ENCODE results near the gene TUBB3. TPM values are rescaled to one million over a fixed set of nuclear protein-coding genes. Genes with fewer than 3 reads are reported as not detected.
"Not testable (repeated sequence)": the region's sequence is repeated elsewhere in the genome, so short reads cannot be mapped to it uniquely, and the experiment has no call there.

Gene TUBB3
- total RNA-seq = not detected

GRCh38 chr16:89922884-89923639 lies at the start of gene TUBB3:
TSS of gene TUBB3 (plus strand) at chr16:89923342. CDS start at chr16:89923402, 60 bp downstream.
- DNase-seq = peak; percentile 59
- no peaks in the 10 kb centered on the region for H3K36me3 Mint-ChIP-seq
- H3K27me3 Mint-ChIP-seq = peaks cover 76% of the 10 kb centered on the region
- peaks cover 32% of the 10 kb centered on the region for H3K4me1 Mint-ChIP-seq
- no peaks in the 10 kb centered on the region for H3K9me3 Mint-ChIP-seq
- no peak within 1 kb of the TSS for H3K4me3 Mint-ChIP-seq
- H3K27ac Mint-ChIP-seq = no peak within 1 kb of the TSS

DNA sequence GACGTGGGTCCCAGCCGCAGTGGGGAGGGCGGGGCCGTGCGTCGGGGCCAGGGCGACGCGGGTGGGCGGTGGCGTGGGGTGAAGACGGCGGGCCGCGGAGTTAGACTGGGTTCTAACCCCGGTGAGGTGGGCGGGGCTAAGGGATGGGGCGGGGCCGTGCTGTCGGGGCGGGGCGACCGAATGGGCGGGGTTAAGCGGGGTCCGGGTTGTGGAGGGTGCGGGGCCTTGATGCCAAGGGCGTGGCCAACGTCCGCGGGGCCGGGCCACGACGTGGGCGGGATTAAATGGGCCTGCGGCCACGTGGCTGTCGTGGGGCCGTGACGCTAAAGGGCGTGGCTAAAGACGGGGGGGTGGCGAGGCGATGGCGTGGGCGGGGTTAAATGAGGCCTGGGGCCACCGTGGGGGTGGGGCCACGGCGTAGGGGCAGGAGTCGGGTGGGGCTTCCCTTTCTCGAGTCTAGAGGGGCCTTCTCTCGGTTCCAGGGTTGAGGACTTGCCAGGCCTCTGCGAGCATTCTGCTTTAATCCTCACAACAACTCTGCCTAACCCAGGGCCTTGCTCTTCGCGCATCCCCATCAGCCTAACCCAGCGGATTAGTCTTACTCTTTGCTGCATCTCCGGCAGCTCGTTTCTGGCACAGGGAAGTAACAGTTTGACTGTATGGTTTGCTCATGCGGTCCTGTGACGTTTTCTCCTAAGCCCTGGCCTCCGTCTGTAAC lies 49.0 kb upstream of the TUBB3 start:
- Mint-ChIP-seq H3K4me3 (peak overlapping the region; percentile 92), H3K27ac (peak overlapping the region; percentile 97), H3K9me3 (peaks cover 3% of the 10 kb centered on the region), H3K4me1 (peaks cover 19% of the 10 kb centered on the region), H3K27me3 (no peaks in the 10 kb centered on the region), H3K36me3 (peaks cover 28% of the 10 kb centered on the region)
- DNase-seq = peak; percentile 95

GRCh38 chr16:89879123-89879522 lies 44.0 kb upstream of the TUBB3 start:
- DNase-seq, H3K27me3 Mint-ChIP-seq, H3K27ac Mint-ChIP-seq, H3K4me3 Mint-ChIP-seq, H3K9me3 Mint-ChIP-seq: not testable (repeated sequence)
- peaks cover 11% of the 10 kb centered on the region for H3K4me1 Mint-ChIP-seq
- H3K36me3 Mint-ChIP-seq = peaks cover 36% of the 10 kb centered on the region

- Mint-ChIP-seq H3K4me3 (no peak overlapping the region), H3K36me3 (peaks cover 30% of the 10 kb centered on the region), H3K27me3 (no peaks in the 10 kb centered on the region), H3K4me1 (peaks cover 2% of the 10 kb centered on the region), H3K27ac (no peak overlapping the region), H3K9me3 (no peaks in the 10 kb centered on the region)
- no peak for DNase-seq
Measured at GRCh38 chr16:89880477-89881367, 42.4 kb upstream of the TUBB3 start.

GRCh38 chr16:89881368-89881730 lies 41.8 kb upstream of the TUBB3 start:
- Mint-ChIP-seq H3K4me1 (peaks cover 2% of the 10 kb centered on the region), H3K9me3 (no peaks in the 10 kb centered on the region), H3K36me3 (peaks cover 26% of the 10 kb centered on the region), H3K4me3 (no peak overlapping the region), H3K27me3 (no peaks in the 10 kb centered on the region), H3K27ac (no peak overlapping the region)
- no peak for DNase-seq

- peaks cover under 1% of the 10 kb centered on the region for H3K4me1 Mint-ChIP-seq
- H3K36me3 Mint-ChIP-seq = peaks cover 35% of the 10 kb centered on the region
- H3K4me3 Mint-ChIP-seq = no peak overlapping the region
- H3K27ac Mint-ChIP-seq = no peak overlapping the region
- H3K27me3 Mint-ChIP-seq = no peaks in the 10 kb centered on the region
- DNase-seq = no peak
- no peaks in the 10 kb centered on the region for H3K9me3 Mint-ChIP-seq
Measured at GRCh38 chr16:89883346-89884040, 39.6 kb upstream of the TUBB3 start.

DNA sequence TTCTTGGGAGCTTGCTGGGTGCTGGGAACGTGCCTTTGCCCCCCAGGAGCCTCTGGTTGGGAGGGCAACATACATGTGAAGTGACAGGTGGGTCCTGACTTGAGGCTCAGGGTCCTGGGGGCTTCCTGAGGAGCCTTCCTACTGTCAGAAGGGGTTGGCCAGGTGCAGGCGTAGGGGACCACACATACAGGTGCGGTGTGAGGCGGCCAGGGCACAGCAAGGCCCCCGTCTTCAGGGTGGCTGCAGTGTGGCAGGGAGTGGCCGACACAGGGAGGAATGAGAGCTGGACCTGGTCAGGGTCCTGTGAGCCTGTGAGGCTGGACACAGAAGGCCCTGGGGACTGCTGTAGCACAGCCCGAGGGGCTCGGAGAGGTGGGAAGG lies 39.1 kb upstream of the TUBB3 start:
- Mint-ChIP-seq H3K27ac (no peak overlapping the region), H3K9me3 (no peaks in the 10 kb centered on the region), H3K4me3 (no peak overlapping the region), H3K36me3 (peaks cover 33% of the 10 kb centered on the region), H3K4me1 (no peaks in the 10 kb centered on the region), H3K27me3 (no peaks in the 10 kb centered on the region)
- DNase-seq = no peak

DNA sequence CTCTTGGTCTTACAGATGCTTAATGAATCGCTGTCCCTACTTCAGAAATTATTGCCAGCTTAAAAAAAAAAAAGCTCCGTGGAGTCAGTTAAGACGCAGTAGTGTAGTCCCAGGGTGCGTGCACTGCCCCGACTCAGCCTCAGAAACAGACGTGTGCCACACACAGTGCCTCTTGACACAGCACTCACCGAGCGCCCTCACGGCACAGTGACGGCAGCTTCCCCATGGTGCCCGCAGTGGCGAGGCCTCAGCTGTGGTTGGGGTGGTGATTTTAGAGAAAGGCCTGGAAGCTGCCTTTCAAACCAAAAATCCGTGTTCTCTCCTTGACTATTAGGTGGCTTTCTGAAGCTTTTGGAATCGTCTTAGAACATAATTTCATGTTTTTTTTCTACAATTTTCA lies 35.9 kb upstream of the TUBB3 start:
- no peak for DNase-seq
- Mint-ChIP-seq H3K36me3 (peaks cover 40% of the 10 kb centered on the region), H3K9me3 (no peaks in the 10 kb centered on the region), H3K4me1 (peaks cover 10% of the 10 kb centered on the region), H3K27me3 (no peaks in the 10 kb centered on the region), H3K4me3 (no peak overlapping the region), H3K27ac (no peak overlapping the region)

DNA sequence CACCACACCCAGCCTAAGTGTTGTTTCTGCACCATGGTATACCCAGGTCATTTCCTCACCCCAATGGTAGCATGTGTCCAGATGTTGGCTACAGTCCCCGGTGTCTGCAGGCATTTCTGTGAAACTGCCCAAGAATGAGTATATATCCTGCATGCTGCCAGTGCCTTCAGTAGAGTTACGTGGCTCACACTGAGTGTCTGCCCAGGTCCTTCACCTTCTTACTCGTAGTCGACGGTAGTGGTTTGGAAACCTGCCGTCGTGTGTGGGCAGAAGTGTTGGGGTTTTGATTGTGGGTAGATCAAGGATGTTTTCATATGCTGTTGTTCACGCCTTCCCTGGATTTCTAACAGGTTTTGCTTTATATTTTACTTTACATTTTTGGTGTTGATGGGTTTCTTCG lies 32.9 kb upstream of the TUBB3 start:
- Mint-ChIP-seq H3K27ac (no peak overlapping the region), H3K27me3 (no peaks in the 10 kb centered on the region), H3K4me3 (no peak overlapping the region), H3K36me3 (peaks cover 28% of the 10 kb centered on the region), H3K9me3 (no peaks in the 10 kb centered on the region), H3K4me1 (peaks cover 10% of the 10 kb centered on the region)
- peak; percentile 57 for DNase-seq

GRCh38 chr16:89890886-89891657 lies 32.1 kb upstream of the TUBB3 start:
- Mint-ChIP-seq H3K36me3 (peaks cover 25% of the 10 kb centered on the region), H3K27me3 (no peaks in the 10 kb centered on the region), H3K9me3 (no peaks in the 10 kb centered on the region), H3K27ac (no peak overlapping the region), H3K4me1 (peaks cover 10% of the 10 kb centered on the region), H3K4me3 (no peak overlapping the region)
- DNase-seq = no peak

- H3K4me1 Mint-ChIP-seq = peaks cover 10% of the 10 kb centered on the region
- H3K4me3 Mint-ChIP-seq = no peak overlapping the region
- no peaks in the 10 kb centered on the region for H3K9me3 Mint-ChIP-seq
- no peaks in the 10 kb centered on the region for H3K27me3 Mint-ChIP-seq
- no peak overlapping the region for H3K27ac Mint-ChIP-seq
- DNase-seq = no peak
- H3K36me3 Mint-ChIP-seq = peaks cover 23% of the 10 kb centered on the region
Measured at GRCh38 chr16:89892055-89892630, 31.0 kb upstream of the TUBB3 start.

GRCh38 chr16:89892635-89893034 lies 30.5 kb upstream of the TUBB3 start:
- Mint-ChIP-seq H3K9me3 (no peaks in the 10 kb centered on the region), H3K4me3 (no peak overlapping the region), H3K4me1 (peaks cover 10% of the 10 kb centered on the region), H3K27ac (no peak overlapping the region), H3K27me3 (no peaks in the 10 kb centered on the region), H3K36me3 (peaks cover 20% of the 10 kb centered on the region)
- DNase-seq = no peak

DNA sequence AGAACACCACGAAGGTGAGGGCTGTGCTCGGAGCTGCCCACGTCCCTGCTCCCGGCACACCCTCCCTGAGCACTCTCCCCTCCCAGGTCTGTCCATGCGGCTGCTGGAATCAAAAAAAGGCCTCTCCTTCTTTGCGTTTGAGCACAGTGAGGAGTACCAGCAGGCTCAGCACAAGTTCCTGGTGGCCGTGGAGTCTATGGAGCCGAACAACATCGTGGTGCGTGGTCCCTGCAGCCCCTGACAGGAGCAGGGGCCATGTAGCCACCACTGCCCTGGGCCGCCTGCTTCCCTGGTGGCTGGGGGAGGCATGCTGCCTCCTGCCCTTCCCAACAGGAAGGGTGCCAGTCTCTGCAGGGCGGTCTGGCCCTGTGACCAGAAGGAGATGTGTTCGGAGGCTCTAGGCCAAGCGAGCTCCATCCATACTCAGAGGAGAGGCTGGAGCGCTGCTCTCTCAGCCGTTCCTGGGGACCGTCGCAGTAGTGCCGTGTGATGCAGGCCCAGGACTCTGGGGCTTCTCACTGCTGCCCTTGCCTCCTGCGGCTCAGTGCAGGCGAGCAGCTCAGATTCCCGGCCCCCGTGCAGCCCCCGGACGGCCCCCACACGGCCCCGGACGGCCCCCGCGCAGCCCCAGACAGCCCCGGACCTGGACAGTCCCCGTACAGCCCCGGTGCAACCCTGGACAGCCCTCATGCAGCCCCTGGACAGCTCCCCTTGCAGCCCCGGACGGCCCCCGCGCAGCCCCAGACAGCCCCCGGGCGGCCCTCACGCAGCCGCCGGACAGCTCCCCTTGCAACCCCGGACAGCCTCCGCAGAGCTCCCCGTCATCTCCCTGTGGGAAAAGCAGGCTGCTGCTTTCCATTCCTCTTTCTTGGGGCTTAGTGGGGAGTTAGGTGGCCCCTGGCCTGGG lies 29.2 kb upstream of the TUBB3 start:
- H3K4me3 Mint-ChIP-seq = no peak overlapping the region
- H3K9me3 Mint-ChIP-seq = no peaks in the 10 kb centered on the region
- peaks cover 10% of the 10 kb centered on the region for H3K4me1 Mint-ChIP-seq
- no peak overlapping the region for H3K27ac Mint-ChIP-seq
- H3K36me3 Mint-ChIP-seq = peaks cover 14% of the 10 kb centered on the region
- no peak for DNase-seq
- no peaks in the 10 kb centered on the region for H3K27me3 Mint-ChIP-seq
